ENCODE measurements around the gene INTS3.

Gene INTS3

DNA sequence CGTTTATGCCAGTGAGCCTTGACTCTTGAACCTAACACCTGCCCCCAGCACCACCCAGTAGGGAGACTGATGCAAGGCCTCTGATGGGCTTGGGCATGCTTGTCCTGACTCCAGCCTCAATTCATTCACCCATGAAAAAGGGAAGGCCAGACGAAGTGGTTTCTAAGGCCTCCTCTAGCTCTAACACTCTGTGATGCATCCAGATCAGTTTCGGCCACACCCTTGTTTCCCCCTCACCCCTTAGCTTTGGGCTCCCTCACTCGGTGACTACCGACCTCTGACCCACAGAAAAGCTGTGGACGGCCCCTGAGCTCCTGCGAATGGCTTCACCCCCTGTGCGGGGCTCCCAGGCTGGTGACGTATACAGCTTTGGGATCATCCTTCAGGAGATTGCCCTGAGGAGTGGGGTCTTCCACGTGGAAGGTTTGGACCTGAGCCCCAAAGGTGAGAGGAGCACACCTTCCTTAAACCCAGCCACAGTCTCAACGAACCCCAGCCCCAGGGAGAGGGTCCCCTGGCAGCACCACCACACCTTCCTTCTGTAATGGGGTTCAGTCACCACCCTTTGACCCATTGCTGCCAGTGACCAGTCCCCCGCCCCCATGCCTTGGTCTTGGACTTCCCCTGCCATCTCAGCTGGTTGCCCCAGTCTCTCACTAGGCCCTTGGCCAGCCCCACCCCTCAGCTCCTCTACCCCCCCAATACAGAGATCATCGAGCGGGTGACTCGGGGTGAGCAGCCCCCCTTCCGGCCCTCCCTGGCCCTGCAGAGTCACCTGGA is 40.3 kb upstream of the INTS3 start:
- TF ChIP-seq TAF1 (IDR thresholded peaks at IDR 0.05; ENCODE audit: low read depth, low read length) (no peak), POU2F2 (IDR thresholded peaks at IDR 0.05; ENCODE audit: low read depth, low read length) (no peak), SPI1 (IDR thresholded peaks at IDR 0.05; ENCODE audit: low read depth, low read length) (no peak), POLR2AphosphoS5 (IDR thresholded peaks at IDR 0.05; ENCODE audit: low read depth, low read length) (no peak), PAX5 (IDR thresholded peaks at IDR 0.05; ENCODE audit: insufficient read depth, low read length, severe bottlenecking) (no peak), POLR2A (IDR thresholded peaks at IDR 0.05; ENCODE audit: low read depth, low read length) (no peak)
- no peak for DNase-seq (ENCODE audit: insufficient read length, low spot score)
- no peak for FAIRE-seq

DNA sequence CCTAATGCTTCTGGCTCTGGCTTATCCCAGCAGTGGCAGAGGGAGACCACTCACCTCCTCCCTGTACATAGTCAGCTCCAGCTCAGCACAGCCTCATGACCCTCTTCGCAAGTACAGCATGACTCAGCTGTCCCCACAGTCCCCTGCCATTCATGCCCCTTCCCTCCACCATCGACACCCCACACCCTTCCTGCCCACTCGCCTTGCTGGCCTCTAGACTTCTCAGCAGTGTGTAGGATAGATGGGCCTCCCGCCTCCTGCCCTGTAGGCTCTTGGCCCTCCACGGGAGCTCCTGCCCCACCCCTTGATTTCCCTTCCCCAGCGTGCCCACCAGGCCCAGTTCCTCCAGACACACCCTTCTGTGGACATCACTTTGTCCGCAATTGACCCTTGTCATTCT is 39.6 kb upstream of the INTS3 start:
- no peak for TF ChIP-seq PAX5 (IDR thresholded peaks at IDR 0.05; ENCODE audit: insufficient read depth, low read length, severe bottlenecking)
- TF ChIP-seq POLR2A (IDR thresholded peaks at IDR 0.05; ENCODE audit: low read depth, low read length) = no peak
- no peak for TF ChIP-seq TAF1 (IDR thresholded peaks at IDR 0.05; ENCODE audit: low read depth, low read length)
- TF ChIP-seq POU2F2 (IDR thresholded peaks at IDR 0.05; ENCODE audit: low read depth, low read length) = no peak
- no peak for TF ChIP-seq SPI1 (IDR thresholded peaks at IDR 0.05; ENCODE audit: low read depth, low read length)
- TF ChIP-seq POLR2AphosphoS5 (IDR thresholded peaks at IDR 0.05; ENCODE audit: low read depth, low read length) = no peak
- DNase-seq (ENCODE audit: insufficient read length, low spot score) = no peak
- no peak for FAIRE-seq

DNA sequence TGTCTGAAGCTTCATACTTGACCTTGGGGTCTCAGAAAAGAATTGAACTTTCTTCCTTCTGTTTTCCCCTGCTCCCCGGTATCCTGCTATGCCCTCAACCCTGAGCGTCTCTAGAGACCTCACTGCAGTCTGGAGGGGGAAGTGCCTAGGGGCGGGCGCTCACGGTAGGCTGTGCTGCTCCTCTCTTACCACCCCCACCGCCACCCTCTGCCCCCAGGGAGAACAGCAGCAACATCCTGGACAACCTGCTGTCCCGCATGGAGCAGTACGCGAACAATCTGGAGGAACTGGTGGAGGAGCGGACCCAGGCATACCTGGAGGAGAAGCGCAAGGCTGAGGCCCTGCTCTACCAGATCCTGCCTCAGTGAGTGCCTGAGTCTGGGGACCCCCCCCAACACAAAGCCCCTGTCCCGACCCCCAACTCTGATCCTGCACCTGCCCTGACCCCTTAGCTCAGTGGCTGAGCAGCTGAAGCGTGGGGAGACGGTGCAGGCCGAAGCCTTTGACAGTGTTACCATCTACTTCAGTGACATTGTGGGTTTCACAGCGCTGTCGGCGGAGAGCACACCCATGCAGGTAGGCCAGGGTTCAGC is 39.0 kb upstream of the INTS3 start:
- no peak for FAIRE-seq
- TF ChIP-seq PAX5 (IDR thresholded peaks at IDR 0.05; ENCODE audit: insufficient read depth, low read length, severe bottlenecking) (no peak), POLR2A (IDR thresholded peaks at IDR 0.05; ENCODE audit: low read depth, low read length) (no peak), POU2F2 (IDR thresholded peaks at IDR 0.05; ENCODE audit: low read depth, low read length) (no peak)
- no peak for DNase-seq (ENCODE audit: insufficient read length, low spot score)

DNA sequence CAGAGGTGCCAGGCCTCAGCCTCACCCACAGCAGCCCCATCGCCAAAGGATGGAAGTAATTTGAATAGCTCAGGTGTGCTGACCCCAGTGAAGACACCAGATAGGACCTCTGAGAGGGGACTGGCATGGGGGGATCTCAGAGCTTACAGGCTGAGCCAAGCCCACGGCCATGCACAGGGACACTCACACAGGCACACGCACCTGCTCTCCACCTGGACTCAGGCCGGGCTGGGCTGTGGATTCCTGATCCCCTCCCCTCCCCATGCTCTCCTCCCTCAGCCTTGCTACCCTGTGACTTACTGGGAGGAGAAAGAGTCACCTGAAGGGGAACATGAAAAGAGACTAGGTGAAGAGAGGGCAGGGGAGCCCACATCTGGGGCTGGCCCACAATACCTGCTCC is 34.4 kb upstream of the INTS3 start:
- no peak for DNase-seq (ENCODE audit: insufficient read length, low spot score)
- FAIRE-seq = no peak
- TF ChIP-seq POU2F2 (IDR thresholded peaks at IDR 0.05; ENCODE audit: low read depth, low read length) (no peak), TAF1 (IDR thresholded peaks at IDR 0.05; ENCODE audit: low read depth, low read length) (no peak), SPI1 (IDR thresholded peaks at IDR 0.05; ENCODE audit: low read depth, low read length) (no peak), PAX5 (IDR thresholded peaks at IDR 0.05; ENCODE audit: insufficient read depth, low read length, severe bottlenecking) (no peak)

DNA sequence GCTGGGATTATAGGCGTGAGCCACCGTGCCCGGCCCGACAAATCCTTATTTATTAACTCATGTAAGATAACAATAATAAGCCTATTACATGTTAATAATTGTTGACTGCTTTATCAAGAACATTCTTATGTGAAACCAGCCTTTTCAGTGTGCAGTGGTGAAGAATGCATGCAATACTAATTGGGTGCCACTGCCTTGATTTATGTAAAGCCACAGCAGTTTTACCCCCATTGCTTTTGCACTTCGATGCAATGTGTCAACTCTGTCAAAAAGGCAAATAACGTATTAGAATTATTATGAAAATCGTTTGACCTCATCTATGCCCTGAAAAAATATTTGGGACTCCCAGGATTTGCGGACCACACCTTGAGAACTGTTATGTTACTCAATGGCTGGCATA is 31.1 kb upstream of the INTS3 start:
- TF ChIP-seq POU2F2 (IDR thresholded peaks at IDR 0.05; ENCODE audit: low read depth, low read length) = no peak
- no peak for TF ChIP-seq TAF1 (IDR thresholded peaks at IDR 0.05; ENCODE audit: low read depth, low read length)
- no peak for TF ChIP-seq PAX5 (IDR thresholded peaks at IDR 0.05; ENCODE audit: insufficient read depth, low read length, severe bottlenecking)
- TF ChIP-seq POLR2AphosphoS5 (IDR thresholded peaks at IDR 0.05; ENCODE audit: low read depth, low read length) = no peak
- no peak for TF ChIP-seq SPI1 (IDR thresholded peaks at IDR 0.05; ENCODE audit: low read depth, low read length)
- TF ChIP-seq POLR2A (IDR thresholded peaks at IDR 0.05; ENCODE audit: low read depth, low read length) = no peak
- DNase-seq (ENCODE audit: insufficient read length, low spot score) (no peak), FAIRE-seq (no peak)

DNA sequence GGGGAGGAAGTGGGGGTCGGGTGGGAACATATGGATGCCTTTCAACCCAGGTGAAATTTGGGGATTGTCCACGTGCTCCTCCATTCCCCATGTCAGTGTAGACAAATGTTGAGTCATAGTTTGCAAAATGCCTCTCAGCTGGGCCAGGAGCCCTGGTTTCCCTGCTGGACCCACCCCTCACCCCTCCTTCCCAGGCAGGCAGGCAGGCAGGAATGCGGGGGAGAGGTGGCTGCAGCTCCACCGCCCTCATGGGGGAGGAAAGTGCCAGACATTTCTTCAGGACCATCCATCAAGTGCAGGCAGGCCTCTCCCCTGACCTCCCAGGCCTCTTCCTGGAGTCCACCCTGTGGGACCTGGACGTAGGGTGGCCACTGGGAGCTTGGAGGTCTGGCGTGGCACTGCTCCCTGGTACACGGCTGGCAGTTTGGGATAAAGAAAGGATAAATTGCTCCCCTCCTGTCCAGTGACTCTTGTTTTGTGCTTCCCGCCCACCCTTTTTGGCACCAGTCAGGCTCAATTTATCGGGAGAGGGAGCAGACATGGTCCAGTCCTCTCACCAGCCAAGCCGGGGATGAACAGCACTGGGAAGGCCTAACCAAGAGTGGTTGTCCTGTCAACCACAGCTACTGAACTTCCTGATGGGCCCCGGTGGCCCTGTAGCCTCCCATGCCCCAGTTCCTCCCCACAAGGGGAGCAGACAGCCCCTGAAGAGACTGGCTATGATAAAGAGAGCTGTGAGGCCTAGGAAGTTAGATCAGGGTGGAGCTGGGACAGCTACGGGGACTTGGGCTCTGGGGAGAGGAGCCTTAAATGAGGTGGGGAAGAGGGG is 30.4 kb upstream of the INTS3 start:
- FAIRE-seq = no peak
- no peak for TF ChIP-seq POLR2A (IDR thresholded peaks at IDR 0.05; ENCODE audit: low read depth, low read length)
- no peak for TF ChIP-seq PAX5 (IDR thresholded peaks at IDR 0.05; ENCODE audit: insufficient read depth, low read length, severe bottlenecking)
- no peak for TF ChIP-seq POLR2AphosphoS5 (IDR thresholded peaks at IDR 0.05; ENCODE audit: low read depth, low read length)
- TF ChIP-seq POU2F2 (IDR thresholded peaks at IDR 0.05; ENCODE audit: low read depth, low read length) = no peak
- no peak for TF ChIP-seq TAF1 (IDR thresholded peaks at IDR 0.05; ENCODE audit: low read depth, low read length)
- no peak for TF ChIP-seq SPI1 (IDR thresholded peaks at IDR 0.05; ENCODE audit: low read depth, low read length)
- no peak for DNase-seq (ENCODE audit: insufficient read length, low spot score)

DNA sequence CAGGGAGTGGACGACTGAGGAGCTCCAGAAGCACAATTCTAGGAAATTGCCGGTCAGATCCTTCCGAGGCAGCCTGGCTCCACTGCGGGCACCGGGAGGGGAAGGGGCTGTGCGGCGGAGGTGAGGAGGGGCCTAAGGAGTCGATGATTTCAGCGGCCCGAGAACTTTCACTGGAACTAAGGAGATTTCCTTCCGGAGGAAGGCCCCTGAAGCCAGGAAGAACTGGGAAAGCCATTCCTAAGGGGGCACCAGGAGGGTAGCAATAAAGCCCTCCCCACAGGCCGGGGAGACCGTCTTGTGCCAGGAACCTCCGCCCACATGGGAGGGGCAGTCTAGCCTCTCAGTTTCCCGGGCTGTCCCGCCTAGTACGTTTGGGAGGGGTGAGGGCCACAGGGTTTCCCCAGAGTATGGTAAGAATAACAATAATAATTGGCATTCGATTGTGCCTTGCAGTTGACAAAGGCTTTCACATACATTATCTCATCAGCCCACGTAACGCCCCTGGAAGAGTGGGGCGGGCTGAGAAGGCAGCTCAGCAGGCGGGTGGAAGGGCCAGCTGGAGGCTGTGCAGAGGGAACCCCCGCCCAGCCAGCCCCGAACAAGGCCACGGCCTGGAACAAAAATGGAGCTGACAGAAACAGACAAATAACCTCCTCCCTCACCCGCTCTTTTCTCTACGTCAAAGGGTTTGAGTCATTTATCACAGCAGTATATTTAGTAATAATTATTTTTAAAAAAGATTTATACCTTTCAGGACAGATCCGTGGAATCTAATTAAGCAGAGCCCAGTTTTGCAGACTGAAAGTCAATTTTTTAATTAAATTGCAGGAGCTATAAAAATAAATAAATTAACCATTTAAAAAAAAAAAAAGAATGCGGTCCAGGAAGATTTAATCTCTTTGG is 29.6 kb upstream of the INTS3 start:
- FAIRE-seq = no peak
- DNase-seq (ENCODE audit: insufficient read length, low spot score) = no peak
- TF ChIP-seq POLR2AphosphoS5 (IDR thresholded peaks at IDR 0.05; ENCODE audit: low read depth, low read length) = no peak

DNA sequence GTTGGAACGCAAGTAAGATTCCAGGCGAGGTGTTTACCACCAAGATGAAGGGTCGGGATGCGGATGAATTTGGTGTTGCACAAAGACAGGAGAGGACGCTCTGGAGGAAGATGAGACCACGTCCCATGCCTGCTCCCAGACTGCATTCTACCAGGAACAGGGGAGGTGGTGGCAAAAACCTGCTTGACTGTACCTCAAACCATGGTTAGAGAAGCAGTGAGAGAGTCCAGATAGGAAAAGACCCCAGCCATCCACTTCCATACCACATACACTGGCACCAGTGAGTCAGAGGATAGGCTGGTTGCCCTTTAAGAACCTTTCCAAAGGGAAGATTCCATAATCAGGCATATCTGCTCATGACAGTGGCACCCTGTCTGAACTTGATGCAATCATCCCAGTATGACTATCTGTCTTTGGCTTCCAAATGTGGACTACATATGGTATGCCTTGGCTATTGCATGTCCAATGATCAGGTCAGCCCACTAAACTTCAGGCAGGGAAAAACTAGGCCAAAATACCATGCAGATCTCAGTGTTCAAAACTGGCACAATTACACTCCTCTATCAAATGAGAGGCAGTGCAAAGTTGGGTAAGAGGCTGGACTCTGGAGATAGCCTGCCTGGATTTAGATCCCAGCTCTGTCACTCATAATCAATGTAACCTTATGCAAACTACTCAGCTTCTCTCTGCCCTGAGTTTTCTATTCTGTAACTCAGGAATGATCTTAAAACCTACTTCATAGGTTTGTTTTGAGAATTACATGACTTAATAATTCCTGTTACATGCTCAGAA is 28.7 kb upstream of the INTS3 start:
- no peak for TF ChIP-seq POU2F2 (IDR thresholded peaks at IDR 0.05; ENCODE audit: low read depth, low read length)
- TF ChIP-seq PAX5 (IDR thresholded peaks at IDR 0.05; ENCODE audit: insufficient read depth, low read length, severe bottlenecking) = no peak
- TF ChIP-seq TAF1 (IDR thresholded peaks at IDR 0.05; ENCODE audit: low read depth, low read length) = no peak
- no peak for TF ChIP-seq POLR2A (IDR thresholded peaks at IDR 0.05; ENCODE audit: low read depth, low read length)
- no peak for TF ChIP-seq SPI1 (IDR thresholded peaks at IDR 0.05; ENCODE audit: low read depth, low read length)
- no peak for TF ChIP-seq POLR2AphosphoS5 (IDR thresholded peaks at IDR 0.05; ENCODE audit: low read depth, low read length)
- no peak for FAIRE-seq
- no peak for DNase-seq (ENCODE audit: insufficient read length, low spot score)

All from GM12891 (cell line).